Ishikawa (cell line): Measurements from ENCODE around the gene IL21R.

Source experiments
- CEBPB ChIP-seq: IDR thresholded peaks from 2 replicates; pipeline ENCODE4 v1.6.1; 2012
- CREB1 ChIP-seq: IDR thresholded peaks from 2 replicates; pipeline ENCODE4 v1.6.1; 2012; ENCODE audit warnings: low read depth
- EGR1 ChIP-seq: IDR thresholded peaks from 2 replicates; pipeline ENCODE4 v1.6.1; 2012
- EP300 ChIP-seq: IDR thresholded peaks from 2 replicates; pipeline ENCODE4 v1.6.1; 2012; ENCODE audit warnings: borderline replicate concordance
- FOXM1 ChIP-seq: IDR thresholded peaks from 2 replicates; pipeline ENCODE4 v1.6.1; 2012; ENCODE audit warnings: low read depth, borderline replicate concordance
- MAX ChIP-seq: IDR thresholded peaks from 2 replicates; pipeline ENCODE4 v1.6.1; 2012
- NFIC ChIP-seq: IDR thresholded peaks from 2 replicates; pipeline ENCODE4 v1.6.1; 2012
- RAD21 ChIP-seq: IDR thresholded peaks from 2 replicates; pipeline ENCODE4 v1.6.1; 2012; ENCODE audit warnings: low read depth
- REST ChIP-seq: IDR thresholded peaks from 2 replicates; pipeline ENCODE4 v1.6.1; 2012; ENCODE audit warnings: low read depth, mild to moderate bottlenecking
- TAF1 ChIP-seq: IDR thresholded peaks from 2 replicates; pipeline ENCODE4 v1.6.1; 2012; ENCODE audit warnings: low read depth, mild to moderate bottlenecking
- TCF12 ChIP-seq: IDR thresholded peaks from 2 replicates; pipeline ENCODE4 v1.6.1; 2012; ENCODE audit warnings: low read depth
- TEAD4 ChIP-seq: IDR thresholded peaks from 2 replicates; pipeline ENCODE4 v1.6.1; 2012
- USF1 ChIP-seq: IDR thresholded peaks from 2 replicates; pipeline ENCODE4 v1.6.1; 2012
- YY1 ChIP-seq: IDR thresholded peaks from 2 replicates; pipeline ENCODE4 v1.6.1; 2012; ENCODE audit warnings: low read depth
- ZBTB7A ChIP-seq: IDR thresholded peaks from 2 replicates; pipeline ENCODE4 v1.6.1; 2012; ENCODE audit warnings: low read depth

The IL21R gene

GRCh38 chr16:27441998-27442397, 40.0 kb downstream of the IL21R start:
- TF ChIP-seq MAX (no peak), EP300 (no peak), TAF1 (no peak), NFIC (no peak), YY1 (no peak), EGR1 (no peak), TEAD4 (no peak), ZBTB7A (no peak), FOXM1 (no peak)

GRCh38 chr16:27444015-27444414, 42.0 kb downstream of the IL21R start:
- TF ChIP-seq USF1, result no peak
- no peak for TF ChIP-seq CEBPB

- TF ChIP-seq EGR1, result no peak
- no peak for TF ChIP-seq RAD21
- no peak for TF ChIP-seq CREB1
- TF ChIP-seq TAF1, result no peak
- TF ChIP-seq FOXM1, result no peak
- TF ChIP-seq NFIC, result no peak
- TF ChIP-seq EP300, result no peak
- TF ChIP-seq TEAD4, result no peak
- no peak for TF ChIP-seq CEBPB
- TF ChIP-seq REST, result no peak
- TF ChIP-seq USF1, result no peak
- TF ChIP-seq YY1, result no peak
- TF ChIP-seq TCF12, result no peak
- no peak for TF ChIP-seq ZBTB7A
- TF ChIP-seq MAX, result no peak
Measured at GRCh38 chr16:27444470-27444869, 42.5 kb downstream of the IL21R start.

GRCh38 chr16:27445502-27446175, 43.7 kb downstream of the IL21R start:
- TF ChIP-seq CEBPB (no peak), EGR1 (no peak), CREB1 (no peak), MAX (no peak)

GRCh38 chr16:27446721-27447120, 44.7 kb downstream of the IL21R start:
- TF ChIP-seq TCF12, result no peak
- TF ChIP-seq MAX, result no peak
- no peak for TF ChIP-seq FOXM1
- TF ChIP-seq RAD21, result no peak
- no peak for TF ChIP-seq REST
- no peak for TF ChIP-seq TAF1
- TF ChIP-seq NFIC, result no peak
- no peak for TF ChIP-seq TEAD4
- TF ChIP-seq CREB1, result no peak
- TF ChIP-seq EP300, result no peak
- no peak for TF ChIP-seq EGR1
- no peak for TF ChIP-seq CEBPB
- no peak for TF ChIP-seq ZBTB7A
- no peak for TF ChIP-seq USF1
- TF ChIP-seq YY1, result no peak

GRCh38 chr16:27447301-27447700, 45.3 kb downstream of the IL21R start:
- TF ChIP-seq CREB1 (no peak), FOXM1 (no peak), EP300 (no peak), NFIC (no peak), YY1 (no peak), USF1 (no peak), TEAD4 (no peak), REST (no peak), RAD21 (no peak), MAX (no peak), TAF1 (no peak), CEBPB (no peak), EGR1 (no peak)
